Nephron progenitor cell (in vitro differentiated cells): Measurements from ENCODE around the gene TIFAB.

Experiments used
- DNase-seq: peaks from one replicate; pipeline ENCODE4 v3.0.0; 2021
- H3K27ac Mint-ChIP-seq: 2 replicates; pipeline ENCODE4 v1.8.0; 2021; ENCODE audit warnings: mild to moderate bottlenecking, moderate library complexity, mixed read lengths
- H3K27me3 Mint-ChIP-seq: 2 replicates; pipeline ENCODE4 v1.8.0; 2021; ENCODE audit warnings: mild to moderate bottlenecking, low read depth, mixed read lengths; ENCODE audit not compliant: poor library complexity
- H3K36me3 Mint-ChIP-seq: 2 replicates; pipeline ENCODE4 v1.8.0; 2021; ENCODE audit warnings: low read depth, mixed read lengths
- H3K4me1 Mint-ChIP-seq: 2 replicates; pipeline ENCODE4 v1.8.0; 2021; ENCODE audit warnings: mixed read lengths
- H3K4me3 Mint-ChIP-seq: 2 replicates; pipeline ENCODE4 v1.8.0; 2021; ENCODE audit warnings: mild to moderate bottlenecking, moderate library complexity, mixed read lengths
- H3K9me3 Mint-ChIP-seq: 2 replicates; pipeline ENCODE4 v1.8.0; 2021; ENCODE audit warnings: mild to moderate bottlenecking, moderate library complexity, mixed read lengths
- CTCF ChIP-seq: fragments of 200-600 bp; sonication (generic); IDR thresholded peaks from 2 replicates; pipeline ENCODE4 v1.5.0; 2021; ENCODE audit warnings: antibody characterized with exemption

TIFAB gene

GRCh38 chr5:135441919-135442318, 10.2 kb downstream of the TIFAB start:
- Mint-ChIP-seq H3K27me3 (peaks cover under 1% of the 10 kb centered on the region), H3K4me1 (peaks cover 86% of the 10 kb centered on the region), H3K36me3 (no peaks in the 10 kb centered on the region), H3K27ac (no peak overlapping the region), H3K4me3 (no peak overlapping the region), H3K9me3 (no peaks in the 10 kb centered on the region)
- DNase-seq: no peak
- TF ChIP-seq CTCF: no peak

GRCh38 chr5:135441350-135441831, 10.8 kb downstream of the TIFAB start:
- Mint-ChIP-seq H3K36me3 (no peaks in the 10 kb centered on the region), H3K4me1 (peaks cover 91% of the 10 kb centered on the region), H3K9me3 (no peaks in the 10 kb centered on the region), H3K4me3 (no peak overlapping the region), H3K27me3 (no peaks in the 10 kb centered on the region), H3K27ac (no peak overlapping the region)
- TF ChIP-seq CTCF: no peak
- DNase-seq: no peak

- TF ChIP-seq CTCF: no peak
- H3K4me1 Mint-ChIP-seq: peaks cover 90% of the 10 kb centered on the region
- no peak overlapping the region for H3K4me3 Mint-ChIP-seq
- H3K36me3 Mint-ChIP-seq: no peaks in the 10 kb centered on the region
- no peak overlapping the region for H3K27ac Mint-ChIP-seq
- no peak for DNase-seq
- no peaks in the 10 kb centered on the region for H3K27me3 Mint-ChIP-seq
- no peaks in the 10 kb centered on the region for H3K9me3 Mint-ChIP-seq
Observed at GRCh38 chr5:135440916-135441315, 11.2 kb downstream of the TIFAB start.

- Mint-ChIP-seq H3K9me3 (no peaks in the 10 kb centered on the region), H3K36me3 (no peaks in the 10 kb centered on the region), H3K4me3 (no peak overlapping the region), H3K27me3 (no peaks in the 10 kb centered on the region), H3K27ac (no peak overlapping the region), H3K4me1 (peaks cover 91% of the 10 kb centered on the region)
- no peak for DNase-seq
- no peak for TF ChIP-seq CTCF
Observed at GRCh38 chr5:135439231-135440205, 12.6 kb downstream of the TIFAB start.

GRCh38 chr5:135438636-135439221, 13.4 kb downstream of the TIFAB start:
- no peak for TF ChIP-seq CTCF
- no peak overlapping the region for H3K4me3 Mint-ChIP-seq
- no peak overlapping the region for H3K27ac Mint-ChIP-seq
- H3K36me3 Mint-ChIP-seq: no peaks in the 10 kb centered on the region
- DNase-seq: no peak
- no peaks in the 10 kb centered on the region for H3K9me3 Mint-ChIP-seq
- peaks cover 92% of the 10 kb centered on the region for H3K4me1 Mint-ChIP-seq
- no peaks in the 10 kb centered on the region for H3K27me3 Mint-ChIP-seq
